Dedifferentiated amniotic fluid mesenchymal stem cell (primary cell): ENCODE results near the gene MAP6.
"Not testable (repeated sequence)": the region's sequence is repeated elsewhere in the genome, so short reads cannot be mapped to it uniquely, and the experiment has no call there.

Source experiments
- DNase-seq: peaks from one replicate; pipeline ENCODE4 v3.0.0-alpha.2; 2016; ENCODE audit errors: extremely low spot score

The MAP6 gene

GRCh38 chr11:75668451-75669297, at the start of gene MAP6:
Gene MAP6 (minus strand): TSS chr11:75669038. CDS start chr11:75668369, 669 bp downstream.
- DNase-seq: peak; percentile 35

GRCh38 chr11:75717608-75718418, 49.0 kb upstream of the MAP6 start, which contains the start of gene MOGAT2:
Gene MOGAT2 (plus strand): TSS chr11:75717838. CDS start chr11:75717889, 51 bp downstream.
- no peak for DNase-seq

DNA sequence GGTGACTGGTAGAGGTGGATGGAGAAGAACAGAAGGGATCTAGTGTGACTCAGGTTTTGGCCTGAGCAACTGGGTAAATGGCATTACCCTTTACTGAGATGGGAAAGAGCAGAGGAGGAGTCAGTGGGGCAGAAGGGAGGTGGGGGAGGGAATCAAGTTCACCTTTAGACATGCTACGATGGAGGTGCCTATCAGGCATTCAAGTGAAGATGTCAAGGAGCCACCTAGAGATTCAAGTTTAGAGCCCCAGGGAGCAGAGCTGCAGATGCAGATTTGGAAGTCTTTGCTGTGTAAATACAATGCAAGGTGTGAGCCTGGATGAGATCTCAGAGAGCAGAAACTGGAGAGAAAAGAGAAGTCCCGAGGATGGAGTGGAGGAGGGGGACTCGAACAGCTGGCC, 47.8 kb upstream of the MAP6 start:
- no peak for DNase-seq

DNA sequence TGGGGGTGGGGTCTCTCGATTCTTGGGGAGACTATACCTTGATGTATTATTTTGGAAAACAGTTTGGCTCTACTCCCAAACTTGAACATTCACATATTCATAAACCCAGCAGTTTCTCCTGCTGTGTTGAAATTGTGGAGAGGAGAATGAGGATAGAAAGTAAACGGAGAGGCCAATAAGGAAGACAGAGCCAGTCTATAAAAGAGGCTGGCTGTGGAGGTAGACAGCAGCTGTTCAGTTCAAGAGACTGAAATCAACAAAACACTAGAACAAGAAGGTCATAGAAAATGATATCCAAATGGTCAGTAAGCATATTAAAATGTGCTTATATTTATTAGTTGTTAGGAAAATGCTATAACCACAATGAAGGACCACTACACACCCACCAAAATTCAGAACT, 46.9 kb upstream of the MAP6 start:
- DNase-seq: no peak

- no peak for DNase-seq
Measured at GRCh38 chr11:75714211-75714610, 45.4 kb upstream of the MAP6 start.

DNA sequence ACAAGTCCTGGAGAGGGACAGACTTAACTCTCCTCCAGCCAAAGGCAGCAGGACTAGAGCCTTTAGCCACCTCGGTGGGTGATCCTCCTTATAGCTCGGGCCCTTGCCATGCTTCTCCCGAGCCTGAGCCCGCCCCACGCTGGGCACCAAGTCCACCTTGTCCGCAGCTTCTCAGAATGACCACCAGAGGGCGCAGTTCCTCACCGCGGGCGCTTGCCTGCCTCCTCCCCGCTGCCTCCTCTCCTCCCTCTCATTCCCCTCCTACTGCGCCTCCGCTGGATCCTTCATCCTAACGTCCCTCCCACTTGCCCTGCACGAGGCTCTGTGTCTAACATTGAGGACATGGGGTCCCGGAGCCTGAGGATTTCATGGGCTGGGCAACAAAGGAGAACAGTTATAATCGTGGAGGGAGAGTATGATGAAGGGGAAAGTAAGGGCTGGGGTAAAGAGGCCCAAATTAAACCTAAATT, 37.5 kb upstream of the MAP6 start:
- DNase-seq: peak; percentile 71

DNA sequence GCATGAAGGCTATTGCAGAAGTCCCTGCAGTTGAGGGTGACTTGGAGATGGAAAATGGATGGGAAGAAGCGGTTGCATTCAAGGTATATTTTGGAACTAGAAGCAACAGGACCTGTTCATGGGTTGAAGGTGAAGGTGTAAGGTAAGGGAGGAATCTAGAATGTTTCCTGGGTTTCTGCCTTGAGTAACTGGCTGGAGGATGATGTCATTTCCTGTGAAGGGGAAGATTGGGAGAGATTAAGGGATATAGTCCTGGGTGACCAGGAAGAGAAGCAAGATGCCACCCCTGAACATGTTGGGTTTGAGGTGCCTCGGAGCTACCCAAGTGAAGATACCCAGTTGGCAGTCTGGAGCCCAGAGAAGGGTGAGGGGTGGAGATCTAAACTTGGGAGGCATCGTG, 36.7 kb upstream of the MAP6 start:
- DNase-seq: no peak

GRCh38 chr11:75703695-75704237, 34.9 kb upstream of the MAP6 start:
- DNase-seq: no peak

DNA sequence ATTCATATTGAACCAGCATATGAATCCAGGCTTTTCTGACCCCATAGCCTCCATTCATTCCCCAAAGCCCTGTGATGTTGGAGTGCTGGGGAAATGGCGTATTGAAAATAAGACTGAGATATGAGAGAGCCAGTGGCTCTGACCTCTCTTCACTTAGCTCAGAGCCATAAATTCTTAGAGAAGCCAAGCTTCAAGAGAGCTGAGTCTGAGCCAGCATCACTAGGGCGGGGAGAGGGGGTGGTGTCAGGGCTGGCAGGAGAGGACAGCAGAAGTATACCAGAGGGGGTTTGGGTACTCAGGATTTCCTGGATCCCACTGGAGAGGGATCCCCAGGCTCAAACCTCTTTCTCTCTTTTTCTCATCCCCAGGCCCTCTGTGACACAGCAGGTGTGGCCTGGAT, 32.1 kb upstream of the MAP6 start:
- DNase-seq: no peak

- DNase-seq: no peak
Measured at GRCh38 chr11:75697906-75698581, 29.2 kb upstream of the MAP6 start.

DNA sequence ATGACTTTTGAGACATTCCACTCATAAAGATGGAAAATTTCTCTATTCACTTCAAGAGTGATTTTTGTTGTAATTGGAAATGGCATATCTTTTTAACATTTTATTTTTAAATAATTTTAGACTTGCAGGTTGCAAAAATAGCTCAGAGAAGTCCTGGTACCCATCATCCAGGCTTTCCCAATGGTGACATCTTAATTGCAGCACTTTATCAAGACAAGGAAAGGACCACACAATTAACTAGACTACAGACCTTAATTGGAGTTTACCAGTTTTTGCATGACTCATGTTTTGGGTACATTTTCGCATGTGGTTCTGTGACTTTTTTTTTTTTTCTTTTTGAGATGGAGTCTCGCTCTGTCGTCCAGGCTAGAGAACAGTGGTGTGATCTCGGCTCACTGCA, 23.0 kb upstream of the MAP6 start:
- no peak for DNase-seq

DNA sequence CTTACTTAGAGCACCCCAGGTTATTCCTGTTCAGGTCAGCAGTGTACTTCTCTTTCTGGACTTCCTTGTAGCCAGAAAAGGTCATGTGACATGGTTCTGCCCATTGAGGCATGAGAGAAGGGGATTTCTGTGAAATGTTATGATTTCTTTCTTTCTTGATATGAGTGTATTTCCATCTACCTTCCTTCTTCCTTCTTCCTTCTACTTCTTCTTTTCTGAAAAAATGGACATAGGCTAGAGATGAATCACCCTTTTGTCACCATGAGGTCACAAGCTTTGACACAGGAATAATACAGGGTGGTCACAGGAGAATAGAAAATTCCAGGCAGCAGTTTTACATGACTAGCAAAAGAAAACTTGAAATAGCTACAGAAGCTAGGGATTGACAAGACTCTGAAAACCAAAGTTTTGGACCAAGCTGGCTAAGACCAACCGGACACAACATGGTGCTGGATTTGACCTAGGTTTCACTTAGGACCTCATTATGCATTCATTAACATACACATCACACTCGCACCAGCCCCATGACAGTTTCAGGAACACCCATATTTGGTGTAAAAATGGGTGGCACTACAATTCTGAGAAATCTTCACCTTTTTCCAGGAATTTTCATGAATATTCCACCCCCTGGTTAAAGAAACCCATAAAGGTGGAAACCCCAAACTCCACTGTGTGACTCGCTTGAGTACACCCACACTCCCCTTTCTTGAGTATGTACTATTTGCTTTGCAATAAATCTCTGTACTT, 21.2 kb upstream of the MAP6 start:
- DNase-seq: no peak

DNA sequence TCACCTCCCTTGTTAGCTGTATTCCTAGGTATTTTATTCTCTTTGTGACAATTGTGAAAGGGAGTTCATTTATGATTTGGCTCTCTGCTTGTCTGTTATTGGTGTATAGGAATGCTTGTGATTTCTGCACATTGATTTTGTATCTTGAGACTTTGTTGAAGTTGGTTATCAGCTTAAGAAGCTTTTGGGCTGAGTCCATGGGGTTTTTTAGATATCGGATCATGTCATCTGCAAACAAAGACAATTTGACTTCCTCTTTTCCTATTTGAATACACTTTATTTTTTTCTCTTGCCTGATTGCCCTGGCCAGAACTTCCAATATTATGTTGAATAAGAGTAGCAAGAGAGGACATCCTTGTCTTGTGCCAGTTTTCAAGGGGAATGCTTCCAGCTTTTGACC, 15.0 kb upstream of the MAP6 start:
- DNase-seq: not testable (repeated sequence)

DNA sequence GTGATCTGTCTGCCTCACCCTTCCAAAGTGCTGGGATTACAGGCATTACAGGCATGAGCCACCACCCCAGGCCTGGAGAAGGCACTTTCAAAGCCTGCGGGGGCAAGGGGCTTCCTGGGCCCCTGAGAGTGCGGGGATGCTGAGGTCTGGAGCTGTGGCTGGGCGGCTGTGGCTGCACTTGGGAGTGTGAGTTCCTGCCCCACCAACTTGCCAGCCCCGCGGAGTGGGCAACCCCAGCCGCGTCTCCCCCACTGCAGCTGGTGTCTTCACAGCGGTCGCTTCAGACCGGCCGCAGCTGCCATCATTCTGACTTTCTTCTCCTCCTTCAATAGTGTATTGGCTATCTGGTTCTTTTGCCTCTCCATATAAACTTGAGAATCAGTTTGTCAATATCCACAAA, 10.7 kb upstream of the MAP6 start:
- DNase-seq: no peak

DNA sequence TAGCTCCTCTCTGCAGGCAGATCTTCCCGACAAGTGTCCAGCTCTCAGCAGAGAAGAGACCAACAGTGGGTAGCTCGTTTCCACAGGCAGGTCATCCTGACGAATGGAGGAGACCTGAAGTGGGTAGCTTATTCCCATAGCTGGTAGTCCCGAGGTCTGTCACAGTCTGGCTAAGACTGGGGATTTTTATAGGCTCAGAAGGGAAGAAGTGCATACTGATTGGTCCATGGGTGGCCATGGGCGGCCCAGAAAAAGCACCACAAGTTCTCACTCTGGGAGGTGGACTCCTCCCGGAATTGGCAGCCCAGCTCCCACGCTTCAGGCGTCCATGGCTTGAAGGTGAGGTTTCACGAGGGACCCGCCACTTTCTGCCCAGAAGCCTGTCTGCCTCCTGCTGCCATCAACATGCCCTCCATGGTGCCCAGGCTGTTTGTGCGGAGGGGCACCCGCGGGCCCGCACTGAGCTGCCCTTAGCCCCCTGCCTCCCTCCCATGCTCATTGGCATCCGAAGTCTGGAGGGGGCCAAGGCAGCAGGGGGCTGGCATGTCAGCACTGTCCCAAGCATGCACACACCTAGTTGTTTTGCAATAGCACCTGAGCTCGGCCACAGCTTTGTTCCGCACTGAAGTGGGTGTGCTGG, 9.9 kb upstream of the MAP6 start:
- no peak for DNase-seq

DNA sequence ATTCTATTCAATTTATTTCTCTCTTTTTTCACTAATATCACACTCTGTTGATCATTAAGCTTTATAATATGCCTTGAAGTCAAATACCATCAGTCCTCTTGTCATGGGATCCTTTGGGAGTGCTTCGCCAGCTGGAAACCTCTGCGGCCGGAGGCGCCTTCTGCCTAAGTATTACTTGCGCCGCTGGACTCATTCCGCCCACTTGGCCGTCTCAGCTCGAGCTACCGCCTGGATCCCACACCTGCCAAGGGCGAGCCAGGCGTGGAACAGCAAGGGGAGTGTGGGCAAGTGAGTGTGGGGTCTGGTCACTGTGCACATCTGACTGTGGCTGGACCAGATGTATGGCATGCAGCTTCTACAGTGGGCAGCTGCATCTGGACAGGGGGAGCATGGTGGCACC, 9.1 kb upstream of the MAP6 start:
- DNase-seq: no peak

DNA sequence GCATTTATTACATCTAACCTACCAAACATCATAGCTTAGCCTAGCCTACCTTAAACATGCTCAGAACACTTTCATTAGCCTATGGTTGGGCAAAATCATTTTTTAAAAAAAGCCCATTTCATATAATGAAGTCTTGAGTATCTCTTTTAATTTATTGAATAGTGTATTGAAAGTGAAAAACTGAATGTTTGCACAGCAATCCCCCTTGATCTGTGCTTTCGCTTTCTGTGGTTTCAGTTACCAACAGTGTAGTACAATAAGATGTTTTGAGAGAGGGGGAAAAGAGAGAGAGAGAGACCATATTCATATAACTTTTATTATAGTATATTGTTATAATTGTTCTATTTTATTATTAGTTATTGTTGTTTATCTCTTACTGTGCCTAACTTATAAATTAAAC, 8.4 kb upstream of the MAP6 start:
- DNase-seq: no peak

DNA sequence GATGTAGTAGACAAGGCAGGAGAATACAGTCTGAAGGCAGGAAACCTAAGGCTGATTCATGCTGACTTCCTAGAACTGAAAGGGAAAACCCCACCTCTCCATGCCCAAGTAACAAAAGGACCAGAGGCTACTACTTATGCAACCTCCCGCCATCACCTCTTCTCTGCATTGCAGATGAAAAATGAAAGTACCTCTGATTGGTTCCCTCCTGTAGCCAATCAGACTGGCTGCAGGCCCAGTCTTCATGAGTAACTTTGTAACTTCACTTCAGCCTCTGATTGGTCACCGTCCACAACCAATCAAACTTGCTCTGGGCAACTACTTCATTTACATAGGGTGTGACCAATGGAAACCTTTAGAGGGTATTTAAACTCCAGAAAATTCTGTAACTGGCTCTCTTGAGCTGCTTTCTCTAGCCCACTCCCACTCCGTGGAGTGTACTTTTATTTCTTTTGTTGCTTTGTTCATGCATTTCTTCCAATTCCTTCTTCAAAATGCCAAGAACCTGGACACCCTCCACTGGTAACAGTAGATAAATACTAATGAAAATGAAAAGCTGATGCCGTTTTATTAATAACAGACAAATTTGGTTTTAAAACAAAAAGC, 5.2 kb upstream of the MAP6 start:
- no peak for DNase-seq

GRCh38 chr11:75667831-75668450, 897 bp downstream of the MAP6 start:
- DNase-seq: no peak
